ENCODE data around the gene IL22RA1.

Gene IL22RA1

DNA sequence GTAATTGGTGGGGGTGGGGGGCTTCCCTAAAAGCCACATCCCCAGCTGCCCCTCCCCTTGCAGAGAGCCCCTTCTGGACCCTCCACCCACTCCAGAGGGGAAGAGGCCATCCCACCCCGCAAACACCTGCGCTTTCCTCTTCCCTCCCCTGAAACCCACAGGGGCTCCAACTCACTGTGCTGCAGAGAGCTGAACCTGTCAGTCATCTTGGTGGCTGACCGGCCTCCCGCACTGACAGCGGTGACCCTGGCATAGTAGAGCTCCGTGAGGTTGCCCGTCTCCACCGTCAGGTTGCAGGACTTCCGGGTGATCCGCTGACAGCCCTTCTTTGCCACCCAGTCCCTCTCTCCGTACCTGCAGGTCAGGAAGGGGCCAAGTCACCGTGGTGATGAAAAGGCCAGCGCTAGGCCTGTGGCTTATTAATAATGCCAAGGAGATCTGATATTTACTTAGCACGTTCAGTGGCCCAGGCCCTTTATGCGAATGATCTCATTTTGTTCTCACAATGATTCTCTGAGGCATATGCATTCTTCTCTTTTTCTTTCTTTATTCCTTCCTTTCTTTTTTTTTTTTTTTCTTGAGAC lies 5.9 kb downstream of the IL22RA1 start:
- DNase-seq = no peak

DNA sequence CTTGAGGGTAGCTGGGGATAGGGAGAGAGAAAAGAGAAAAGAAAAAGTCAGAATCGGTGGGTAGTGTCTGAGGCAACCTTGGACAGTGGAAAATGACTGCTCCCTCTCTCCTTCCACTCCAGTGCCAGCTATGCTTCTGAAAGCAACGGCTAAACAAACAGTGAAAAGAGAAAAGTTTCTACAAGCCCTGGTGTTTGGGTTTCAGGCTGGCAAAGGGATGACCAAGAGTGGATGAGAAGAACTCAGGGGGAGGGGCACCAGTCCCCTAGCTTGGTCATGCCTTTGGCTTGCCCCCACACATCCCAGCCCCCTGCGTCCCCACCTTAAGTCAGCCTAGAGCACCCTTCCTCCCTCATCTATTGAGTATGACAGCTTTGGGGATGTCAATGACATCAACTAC lies 8.6 kb downstream of the IL22RA1 start:
- no peak for DNase-seq

DNA sequence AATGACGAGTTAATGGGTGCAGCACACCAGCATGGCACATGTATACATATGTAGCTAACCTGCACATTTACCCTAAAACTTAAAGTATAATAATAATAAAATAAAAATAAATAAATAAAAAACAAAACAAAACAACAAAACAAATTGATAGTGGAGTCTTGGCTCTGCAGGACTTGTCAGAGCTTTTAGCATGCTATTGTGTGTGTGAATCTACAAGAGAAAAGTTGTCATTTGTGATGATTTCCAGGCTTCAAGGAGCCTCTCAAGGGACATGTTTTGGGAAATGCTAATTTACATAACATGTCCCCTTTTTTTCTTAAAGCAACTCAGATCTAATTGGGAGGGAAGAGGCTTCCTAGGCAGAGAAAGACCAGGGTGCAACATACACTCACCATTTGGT lies 9.1 kb downstream of the IL22RA1 start:
- no peak for DNase-seq

DNA sequence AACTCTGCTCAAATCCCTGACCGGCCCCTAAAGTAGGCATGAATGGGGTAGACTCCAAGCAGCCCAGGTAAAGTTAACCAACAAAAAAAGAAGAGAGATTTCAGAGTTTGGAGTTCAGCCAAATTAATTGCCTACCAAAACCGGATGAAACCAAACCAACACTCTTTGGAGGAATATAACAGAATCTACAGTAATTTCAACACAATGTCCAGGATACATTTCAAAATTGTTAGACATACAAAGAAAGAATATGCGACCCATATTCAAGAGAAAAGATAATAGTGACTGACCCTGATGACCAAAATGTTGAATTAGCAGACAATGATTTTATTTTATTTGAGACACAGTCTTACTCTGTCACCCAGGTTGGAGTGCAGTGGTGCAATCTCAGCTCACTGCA lies 12.6 kb downstream of the IL22RA1 start:
- DNase-seq = no peak

DNA sequence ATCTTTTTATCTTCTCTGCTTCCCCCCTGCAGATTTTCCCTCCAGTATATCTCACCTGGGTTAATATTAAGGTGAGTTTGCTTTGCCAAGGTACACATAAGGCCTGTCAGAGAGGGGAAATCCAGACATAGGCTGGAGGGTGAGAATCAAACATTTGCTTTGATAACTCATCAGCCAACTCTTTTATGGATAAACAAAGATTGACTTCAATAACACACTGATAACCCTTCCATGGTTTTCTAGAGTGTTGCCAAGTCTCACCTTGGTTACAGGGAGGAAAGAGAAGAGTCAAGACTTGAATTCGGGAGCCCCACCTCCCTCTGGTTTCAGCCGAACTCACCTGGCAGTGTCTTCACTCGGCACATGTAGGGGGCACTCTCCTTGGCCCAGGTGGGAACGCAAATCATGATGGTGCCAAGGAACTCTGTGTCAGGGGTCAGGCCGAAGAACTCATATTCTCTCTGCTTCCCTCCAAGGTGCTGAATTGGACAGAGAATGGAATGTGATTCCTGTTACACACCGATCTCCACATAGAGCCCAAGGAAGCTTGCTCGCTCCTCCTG lies 15.1 kb downstream of the IL22RA1 start:
- no peak for DNase-seq

DNA sequence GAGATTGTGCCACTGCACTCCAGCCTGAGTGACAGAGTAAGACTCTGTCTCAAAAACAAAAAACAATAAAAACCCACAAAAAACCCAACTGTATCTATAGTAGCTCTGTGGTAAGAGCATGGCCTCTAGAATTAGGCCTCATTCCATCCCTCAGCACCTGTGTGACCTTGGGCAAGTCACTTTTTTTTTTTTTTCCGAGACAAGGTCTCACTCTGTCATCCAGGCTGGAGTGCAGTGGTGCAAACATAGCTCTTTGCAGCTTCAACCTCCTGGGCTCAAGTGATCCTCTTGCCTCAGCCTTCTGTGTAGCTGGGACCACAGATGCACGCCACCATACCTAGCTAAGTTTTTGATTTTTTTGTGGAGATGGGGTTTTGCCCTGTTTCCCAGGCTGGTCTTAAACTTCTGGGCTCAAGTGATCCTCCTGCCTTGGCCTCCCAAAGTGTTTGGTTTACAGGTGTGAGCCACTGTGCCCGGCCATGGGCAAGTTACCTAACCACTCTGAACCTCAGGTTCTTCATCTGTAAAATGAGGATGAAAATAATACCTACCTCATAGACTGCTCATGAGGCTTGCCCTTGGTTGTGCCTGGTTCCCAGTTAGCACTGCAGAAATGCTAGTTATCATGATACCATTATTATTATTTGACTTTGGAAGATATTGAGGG lies 15.7 kb downstream of the IL22RA1 start:
- DNase-seq = no peak

DNA sequence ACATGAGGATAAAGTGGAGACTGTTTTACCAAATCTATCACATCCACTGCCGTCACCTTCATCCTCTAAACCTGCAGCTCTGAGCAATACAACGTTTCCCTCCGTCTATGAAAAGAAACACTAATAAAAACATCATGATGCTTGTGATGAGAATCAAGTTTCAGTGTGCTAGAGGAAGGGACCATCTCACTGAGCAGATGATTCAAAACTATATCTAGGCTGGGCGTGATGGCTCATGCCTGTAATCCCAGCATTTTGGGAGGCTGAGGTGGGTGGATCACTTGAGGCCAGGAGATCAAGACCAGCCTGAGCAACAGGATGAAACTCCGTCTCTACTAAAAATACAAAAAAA lies 16.3 kb downstream of the IL22RA1 start:
- no peak for DNase-seq

DNA sequence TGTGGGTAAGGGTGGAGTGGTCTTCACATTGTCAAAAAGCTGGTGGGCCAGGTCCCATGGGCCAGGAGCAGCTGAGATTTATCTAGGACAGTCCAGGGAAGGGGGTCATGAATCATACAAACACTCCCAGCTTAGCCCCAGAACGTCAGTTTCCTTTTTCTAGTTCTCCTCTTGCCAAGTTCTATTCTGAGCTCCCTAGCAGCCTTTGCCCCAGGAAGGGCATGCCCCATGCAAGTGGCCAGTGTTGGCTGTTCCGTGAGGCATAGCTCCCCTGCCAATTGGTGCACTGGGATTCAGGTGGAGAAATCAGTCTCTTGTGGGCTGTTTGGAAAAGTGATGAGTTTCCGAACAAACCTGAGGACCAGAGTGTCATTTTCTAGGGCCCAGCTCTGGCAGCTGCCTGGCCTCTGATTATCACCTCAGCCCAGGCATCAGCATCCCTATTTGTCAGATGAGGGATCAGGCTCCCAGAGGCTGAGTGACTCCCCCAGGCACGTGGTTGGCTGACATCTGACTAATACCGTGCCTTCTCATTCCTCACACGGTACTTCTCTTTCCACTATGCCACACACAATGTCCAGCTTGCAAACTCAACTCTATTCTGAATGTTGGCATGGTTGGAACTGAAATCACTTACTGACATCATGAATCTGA lies 16.8 kb downstream of the IL22RA1 start:
- no peak for DNase-seq

DNA sequence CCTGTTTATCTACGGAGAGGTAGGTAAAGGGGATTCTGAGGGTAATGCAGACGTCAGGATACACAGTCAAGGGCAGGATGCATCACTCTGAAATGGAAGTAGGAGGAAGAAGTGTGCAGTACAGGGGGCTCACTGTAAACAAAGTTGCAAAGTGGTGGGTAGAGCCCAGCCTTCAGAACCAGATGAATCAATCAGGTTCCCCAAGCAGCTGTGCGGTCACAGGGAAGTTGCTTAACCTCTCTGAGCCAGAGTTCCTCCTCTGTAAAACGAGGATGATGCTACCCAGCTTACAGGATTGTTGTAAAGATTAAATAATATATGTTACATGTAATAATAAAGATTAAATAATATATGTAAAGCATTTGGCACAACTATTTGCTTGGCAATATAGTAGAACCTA lies 17.5 kb downstream of the IL22RA1 start:
- DNase-seq = no peak

DNA sequence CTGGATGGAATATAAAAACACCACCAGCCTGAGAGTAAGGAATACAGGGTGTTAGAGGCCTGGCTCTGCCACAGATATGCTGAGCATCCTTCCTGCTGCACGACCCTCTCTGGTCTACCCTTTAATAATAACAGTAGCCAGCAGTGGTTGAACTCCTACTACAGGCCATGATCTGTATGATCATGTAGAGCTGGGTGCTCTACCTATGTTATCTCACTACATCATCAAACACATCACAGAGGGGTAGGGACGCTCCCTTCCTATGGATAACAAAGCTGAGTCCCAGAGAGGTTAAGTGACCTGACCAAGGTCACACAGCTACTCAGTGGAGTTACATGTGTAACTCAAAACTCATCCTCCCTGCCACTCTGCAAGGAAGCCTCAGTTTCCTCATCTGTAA lies 18.0 kb downstream of the IL22RA1 start:
- DNase-seq = no peak

DNA sequence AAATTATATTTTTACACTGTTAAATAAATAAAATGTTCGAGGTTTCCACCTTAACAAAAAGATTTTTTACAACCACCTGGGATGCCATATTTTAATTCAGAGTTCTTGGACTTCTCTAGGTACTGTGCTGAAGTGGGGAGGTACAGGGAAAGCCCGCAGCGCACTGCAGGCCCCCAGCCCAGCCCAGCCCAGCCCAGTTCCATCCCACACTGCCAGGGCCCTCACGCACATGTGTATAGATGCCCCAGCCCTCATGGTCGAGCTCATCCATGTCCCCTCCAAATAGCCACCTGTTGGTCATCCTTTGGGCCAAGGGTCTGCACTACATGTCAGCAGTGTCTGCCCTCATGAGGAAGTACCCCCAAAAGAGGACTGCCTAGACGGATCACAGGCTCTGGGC lies 19.3 kb downstream of the IL22RA1 start:
- no peak for DNase-seq

DNA sequence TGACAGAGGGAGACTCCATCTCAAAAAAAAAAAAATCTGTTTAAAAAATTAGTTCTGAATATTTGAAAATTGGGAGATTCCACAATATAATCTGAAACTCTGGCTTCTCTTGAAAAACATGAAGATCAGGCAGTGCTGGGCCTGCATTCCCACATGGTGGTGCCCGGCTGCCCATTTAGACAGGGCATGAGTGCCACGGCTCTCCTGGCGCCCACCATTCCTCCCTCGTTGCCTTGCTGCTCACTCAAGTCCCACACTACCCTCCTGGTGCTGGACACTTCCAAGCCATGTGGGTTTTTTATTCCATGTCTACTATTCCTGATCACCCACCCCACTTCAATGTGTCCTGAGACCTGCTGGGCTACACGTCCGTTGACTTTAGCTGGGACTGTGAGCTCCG lies 20.2 kb downstream of the IL22RA1 start:
- DNase-seq = no peak

DNA sequence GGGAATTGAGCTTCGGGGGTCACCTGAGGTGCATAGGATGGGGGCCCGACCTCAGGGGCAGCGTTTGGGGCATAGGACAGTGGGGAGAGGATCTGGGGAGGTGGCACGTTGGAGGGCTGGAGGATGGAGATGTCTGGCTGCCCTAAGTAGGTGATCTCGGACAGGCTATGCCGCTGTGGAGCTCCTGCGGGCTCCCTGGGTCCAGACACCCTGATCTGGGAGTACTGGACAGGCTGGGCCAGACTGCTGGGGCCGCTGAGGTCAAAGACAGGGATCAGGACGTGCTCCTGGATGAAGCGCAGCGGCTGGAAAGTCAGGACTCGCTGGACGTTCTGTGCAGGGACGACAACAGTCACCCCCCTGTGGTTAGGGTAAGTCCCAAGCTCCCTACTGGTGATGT lies 21.5 kb downstream of the IL22RA1 start:
- DNase-seq = no peak

DNA sequence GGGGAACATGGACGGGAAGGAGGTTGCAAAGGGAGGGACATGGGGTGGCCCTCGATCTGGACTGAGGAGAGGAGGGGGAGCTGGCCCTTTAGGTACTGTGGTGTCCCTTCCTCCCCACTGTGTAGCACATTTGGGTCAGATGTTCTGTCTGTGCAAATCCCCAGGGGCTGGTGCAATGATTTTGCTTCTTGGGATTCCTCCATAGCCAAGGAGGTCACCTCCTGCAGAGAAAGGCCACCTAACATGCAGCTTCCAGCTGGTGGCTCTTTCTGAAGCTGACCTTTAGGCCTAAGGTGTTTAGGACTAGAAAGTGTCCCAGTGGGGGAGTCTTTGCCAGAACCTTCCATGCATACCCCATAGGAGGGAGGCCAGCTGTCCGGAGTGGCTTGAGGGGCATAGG lies 22.0 kb downstream of the IL22RA1 start:
- no peak for DNase-seq

DNA sequence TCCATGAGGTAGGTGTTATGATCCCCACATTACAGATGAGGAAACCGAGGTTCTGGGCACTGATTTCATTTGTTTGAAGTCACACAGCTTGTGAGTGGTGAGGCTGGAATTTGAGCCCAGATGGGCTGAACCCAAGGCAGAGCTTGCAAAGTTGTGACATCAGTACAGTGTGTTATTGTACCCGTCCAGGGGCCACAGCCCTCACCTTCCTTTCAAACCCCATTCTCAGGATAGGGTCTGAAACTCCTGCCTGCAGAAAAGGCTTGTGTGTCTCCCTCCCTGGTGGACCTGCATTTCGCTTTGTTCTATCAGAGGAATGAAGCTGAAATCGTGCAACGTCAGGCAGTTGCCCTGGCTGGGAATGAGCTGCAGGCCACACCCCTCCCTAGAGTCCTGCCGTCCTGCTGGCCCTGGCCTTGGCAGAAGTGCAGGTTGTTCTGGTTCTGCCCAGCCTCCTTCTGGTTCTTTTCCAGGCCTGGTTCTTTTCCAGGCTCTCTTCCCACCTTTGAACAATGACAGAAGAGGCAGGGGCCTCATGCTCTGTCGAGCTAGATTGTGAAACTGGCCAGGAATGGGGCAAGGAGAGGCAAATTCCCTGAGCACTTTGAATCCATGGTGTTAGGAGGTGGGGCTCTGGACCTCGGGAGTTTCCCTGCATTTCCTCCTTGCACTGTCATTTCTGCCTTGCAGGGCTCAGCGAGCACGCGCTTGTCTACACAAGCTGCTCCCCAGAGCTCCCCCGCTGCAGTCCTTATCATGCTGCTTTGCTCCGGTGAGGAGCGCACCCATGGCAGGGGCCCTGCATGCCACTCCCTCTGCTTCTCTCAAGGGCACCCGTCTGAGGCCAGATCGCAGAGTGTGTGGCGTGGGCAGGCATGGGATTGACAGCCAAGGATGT lies 22.8 kb downstream of the IL22RA1 start:
- no peak for DNase-seq

DNA sequence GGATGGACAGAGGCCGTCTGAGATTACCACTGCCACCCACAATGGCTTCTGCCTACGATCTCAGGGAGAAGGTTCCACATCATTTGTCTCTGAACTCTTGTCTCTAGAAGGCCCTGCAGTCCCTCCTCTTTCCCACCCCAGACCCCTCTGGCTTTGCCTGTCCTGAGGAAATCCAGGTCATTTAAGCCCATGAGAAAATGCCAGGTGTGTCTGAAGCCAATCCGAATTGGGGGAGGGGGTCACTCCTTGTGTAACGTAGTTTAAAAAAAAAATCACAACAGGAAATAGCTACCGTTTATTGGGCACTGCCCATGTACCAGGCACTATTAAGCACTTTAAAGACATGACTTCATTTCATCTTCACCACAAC lies 23.5 kb downstream of the IL22RA1 start:
- DNase-seq = no peak

DNA sequence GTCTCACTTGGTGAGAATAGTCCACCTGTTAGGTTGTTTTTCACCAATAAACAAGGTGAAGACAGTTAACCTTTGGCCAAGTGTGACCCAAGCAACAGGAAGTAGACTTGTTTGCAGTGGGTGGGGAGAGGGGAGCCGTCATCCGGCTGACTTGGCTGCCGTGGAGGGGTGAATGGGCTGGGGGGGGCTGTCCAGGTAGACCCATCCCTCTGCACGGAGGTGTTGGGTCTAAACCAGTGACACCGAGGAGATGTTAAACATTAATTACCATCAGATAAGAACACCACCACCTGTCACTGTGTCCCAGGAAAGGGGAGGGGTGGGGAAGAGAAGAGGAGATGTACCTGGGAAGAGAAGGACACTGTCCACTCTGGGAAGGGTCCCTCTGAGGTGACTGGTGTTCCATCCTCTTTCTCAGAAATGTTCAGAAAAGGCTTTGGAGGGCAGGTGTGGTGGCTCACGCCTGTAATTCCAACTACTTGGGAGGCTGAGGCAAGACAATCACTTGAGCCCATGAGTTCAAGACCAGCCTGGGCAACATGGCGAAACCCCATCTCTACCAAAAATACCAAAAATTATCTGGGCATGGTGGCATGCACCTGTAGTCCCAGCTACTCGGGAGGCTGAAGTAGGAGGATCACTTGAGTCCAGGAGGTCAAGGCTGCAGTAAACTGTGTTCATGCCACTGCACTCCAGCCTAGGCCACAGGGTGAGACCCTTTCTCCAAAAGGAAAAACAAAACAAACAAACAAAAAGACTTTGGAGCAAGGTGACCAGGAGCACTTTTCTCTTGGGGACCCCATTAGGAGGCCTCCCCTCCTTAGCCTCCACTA lies 24.3 kb downstream of the IL22RA1 start:
- no peak for DNase-seq

DNA sequence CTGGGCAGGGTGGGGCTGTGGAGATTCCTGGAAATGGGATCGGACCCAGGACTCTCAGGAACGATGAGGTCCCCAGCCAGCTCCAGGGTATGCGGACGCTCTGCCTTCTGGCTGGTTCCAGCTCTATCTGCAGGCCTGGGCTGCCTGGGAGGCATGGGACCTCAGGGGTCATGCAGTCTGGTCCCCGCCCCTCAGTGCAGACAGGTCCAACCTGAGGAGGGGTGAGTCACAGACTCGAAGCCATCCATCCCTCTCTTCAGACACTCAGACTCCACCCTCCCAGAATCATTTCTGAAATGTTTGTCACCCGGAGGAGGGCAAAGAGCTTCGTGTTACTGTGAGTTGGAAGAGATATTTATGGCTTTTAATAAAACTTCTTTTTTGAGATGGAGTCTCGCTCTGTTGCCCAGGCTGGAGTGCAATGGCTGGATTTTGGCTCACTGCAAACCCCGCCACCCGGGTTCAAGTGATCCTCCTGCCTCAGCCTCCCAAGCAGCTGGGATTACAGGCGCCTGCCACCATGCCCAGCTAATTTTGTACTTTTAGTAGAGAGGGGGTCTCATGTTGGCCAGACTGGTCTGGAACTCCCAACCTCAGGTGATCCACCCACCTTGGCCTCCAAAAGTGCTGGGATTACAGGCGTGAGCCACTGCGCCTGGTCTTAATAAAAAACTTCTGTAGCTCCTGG lies 25.1 kb downstream of the IL22RA1 start:
- no peak for DNase-seq

DNA sequence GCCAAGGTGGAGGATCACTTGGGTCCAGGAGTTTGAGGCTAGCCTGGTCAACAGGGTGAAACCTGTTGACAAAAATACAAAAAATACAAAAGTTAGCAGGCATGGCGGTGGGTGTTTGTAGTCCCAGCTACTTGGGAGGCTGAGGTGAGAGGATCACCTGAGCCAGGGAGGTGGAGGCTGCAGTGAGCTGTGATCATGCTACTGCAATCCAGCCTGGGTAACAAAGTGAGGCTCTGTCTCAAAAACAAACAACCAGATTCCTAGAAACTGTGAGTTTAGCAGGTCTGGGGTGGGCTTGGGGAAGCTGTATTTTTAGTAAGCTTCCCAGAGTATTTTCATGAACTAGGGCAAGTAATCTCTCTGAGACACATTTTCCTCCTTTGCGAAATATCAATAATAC lies 25.8 kb downstream of the IL22RA1 start:
- no peak for DNase-seq

DNA sequence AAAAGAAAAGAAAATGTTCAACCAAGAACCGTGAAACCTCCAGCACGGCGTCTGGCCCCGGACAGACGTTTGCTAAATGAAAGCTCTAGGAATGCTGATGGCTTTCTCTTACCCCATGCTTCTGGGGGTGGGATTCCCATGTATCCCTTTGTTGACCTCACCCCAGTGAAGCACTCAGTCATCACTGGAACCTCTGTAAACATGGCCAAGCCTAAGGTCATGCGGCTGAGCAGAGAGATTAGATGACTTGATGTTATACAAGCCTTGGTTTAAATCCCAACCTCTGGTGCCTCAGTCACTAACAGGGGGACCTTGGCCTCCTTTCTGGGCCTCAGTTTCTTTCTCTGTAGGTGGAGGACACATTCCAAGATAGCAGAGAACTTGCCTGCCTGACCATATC lies 28.2 kb downstream of the IL22RA1 start:
- no peak for DNase-seq

DNA sequence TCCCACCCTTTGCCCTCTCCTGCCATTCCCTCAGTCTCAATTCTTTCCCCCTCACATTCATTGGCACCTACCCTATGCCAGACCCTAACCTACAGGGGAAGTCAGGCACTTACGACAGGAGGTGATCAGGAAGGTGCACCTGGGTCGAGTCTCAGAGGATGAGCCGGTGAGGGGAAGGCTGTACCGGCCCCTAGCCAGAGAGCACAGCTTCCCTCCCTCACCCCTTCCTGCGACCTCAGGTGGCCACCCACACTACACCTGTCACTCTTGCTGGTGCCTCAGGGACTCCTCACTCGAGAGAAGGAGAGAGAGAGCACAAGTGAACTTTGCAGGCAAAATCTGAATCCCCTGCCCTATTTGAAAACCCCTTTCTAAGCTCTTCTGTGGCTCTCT lies 29.3 kb downstream of the IL22RA1 start:
- no peak for DNase-seq
